Effector memory CD8-positive, alpha-beta T cell (primary cell): ENCODE results near the gene STIM2.

Experiments
- ATAC-seq: fragments of 150-1000 bp; cut with Tn5 transposase; replicated peaks from 2 replicates; pipeline ENCODE4 v1.10.0; 2021; ENCODE audit warnings: mild to moderate bottlenecking, moderate library complexity
- DNase-seq, 3 experiments: peaks; one replicate each; pipeline ENCODE4 v3.0.0; 2021
- H3K27ac Mint-ChIP-seq, 2 donors: one replicate each; pipeline ENCODE4 v1.8.0; 2022; ENCODE audit warnings: mild to moderate bottlenecking in 2 of 2, mixed read lengths in 2 of 2, moderate library complexity in 2 of 2
- H3K27me3 Mint-ChIP-seq, 2 donors: one replicate each; pipeline ENCODE4 v1.8.0; 2022; ENCODE audit warnings: mixed read lengths in 2 of 2
- H3K36me3 Mint-ChIP-seq: one replicate; pipeline ENCODE4 v1.8.0; 2022; ENCODE audit warnings: mild to moderate bottlenecking, moderate library complexity, mixed read lengths; ENCODE audit not compliant: insufficient read depth
- H3K4me1 Mint-ChIP-seq, 2 donors: one replicate each; pipeline ENCODE4 v1.8.0; 2022; ENCODE audit warnings: low read depth in 2 of 2, mixed read lengths in 2 of 2
- H3K4me3 Mint-ChIP-seq, 2 donors: one replicate each; pipeline ENCODE4 v1.8.0; 2022; ENCODE audit warnings: mild to moderate bottlenecking in 2 of 2, mixed read lengths in 2 of 2, moderate library complexity in 2 of 2
- H3K9me3 Mint-ChIP-seq, 2 donors: one replicate each; pipeline ENCODE4 v1.8.0; 2022; ENCODE audit warnings: mixed read lengths in 2 of 2

The STIM2 gene

DNA sequence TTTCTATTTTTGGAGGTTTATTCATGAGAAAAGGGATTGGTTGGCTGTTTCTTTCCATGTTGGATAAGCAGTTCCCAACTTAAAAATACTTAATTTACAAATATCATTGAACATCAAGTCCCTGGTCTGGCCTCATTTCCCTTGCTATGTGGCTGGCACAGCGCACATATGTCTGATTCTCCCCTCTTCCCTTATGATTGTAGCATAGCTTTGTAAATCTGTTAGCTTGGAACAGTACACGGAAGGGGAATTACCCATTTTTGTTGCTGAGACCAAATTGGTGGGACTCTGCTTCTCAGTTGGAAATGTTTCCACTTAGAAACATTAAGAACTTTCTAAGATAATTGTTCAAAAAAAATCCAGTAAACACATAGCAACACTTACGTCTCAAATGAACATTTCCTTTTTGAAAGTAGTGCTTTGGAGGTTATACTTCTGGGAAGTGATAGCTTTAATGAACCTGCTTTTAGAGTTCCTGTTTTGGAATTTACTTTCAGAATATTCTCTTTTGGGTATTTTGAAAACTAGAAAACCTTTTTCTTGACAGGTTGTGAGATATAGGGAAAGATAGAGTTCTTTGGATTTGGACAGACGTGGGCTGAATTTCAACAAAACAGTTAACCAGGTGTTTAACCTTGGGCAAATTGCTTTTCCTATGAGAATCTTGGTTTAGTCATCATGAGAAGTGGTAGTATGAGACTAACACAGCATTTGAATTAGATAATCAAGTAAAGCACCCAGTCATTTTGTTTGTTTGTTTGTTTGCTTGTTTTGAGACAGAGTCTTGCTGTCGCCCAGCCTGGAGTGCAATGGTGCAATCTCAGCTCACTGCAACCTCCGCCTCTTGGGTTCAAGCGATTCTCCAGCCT, 47.3 kb downstream of the STIM2 start:
- ATAC-seq (no peak), DNase-seq (no peak)
- H3K4me1 Mint-ChIP-seq = peaks cover 33 to 45% of the 10 kb centered on the region in 2 donors
- H3K27ac Mint-ChIP-seq = peak overlapping the region in 1 of 2 donors; percentile 52
- H3K4me3 Mint-ChIP-seq = no peak overlapping the region
- H3K9me3 Mint-ChIP-seq = no peaks in the 10 kb centered on the region
- H3K36me3 Mint-ChIP-seq = peaks cover 6% of the 10 kb centered on the region
- H3K27me3 Mint-ChIP-seq = no peaks in the 10 kb centered on the region

DNA sequence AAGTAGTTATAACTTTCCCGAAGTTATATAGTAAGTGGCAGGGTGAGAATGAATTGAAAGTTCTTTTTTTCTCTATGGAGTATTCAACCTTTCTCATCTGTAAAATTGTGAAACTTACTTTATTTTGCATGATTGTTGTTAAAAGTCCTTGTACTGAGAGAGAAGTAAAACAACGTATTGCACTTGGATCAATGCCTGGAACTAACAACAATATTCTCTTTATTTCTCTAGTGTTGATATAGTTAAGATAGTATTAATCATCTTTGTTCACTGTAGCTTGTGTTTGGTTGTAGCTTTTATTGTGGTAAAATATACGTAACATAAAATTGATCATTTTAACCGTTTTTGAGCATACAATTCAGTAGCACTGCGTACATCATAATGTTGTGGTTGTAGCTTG, 48.7 kb downstream of the STIM2 start:
- DNase-seq (no peak), ATAC-seq (no peak)
- Mint-ChIP-seq H3K4me1 (peaks cover 33 to 45% of the 10 kb centered on the region in 2 donors), H3K4me3 (no peak overlapping the region), H3K27ac (no peak overlapping the region), H3K27me3 (no peaks in the 10 kb centered on the region), H3K36me3 (peaks cover 5% of the 10 kb centered on the region), H3K9me3 (no peaks in the 10 kb centered on the region)

GRCh38 chr4:26911254-26911653, 50.6 kb downstream of the STIM2 start:
- DNase-seq = no peak
- peaks cover 4% of the 10 kb centered on the region for H3K36me3 Mint-ChIP-seq
- H3K4me3 Mint-ChIP-seq = no peak overlapping the region
- peak overlapping the region in 1 of 2 donors; percentile 96 for H3K27ac Mint-ChIP-seq
- no peaks in the 10 kb centered on the region for H3K27me3 Mint-ChIP-seq
- no peaks in the 10 kb centered on the region for H3K9me3 Mint-ChIP-seq
- peaks cover 33 to 49% of the 10 kb centered on the region in 2 donors for H3K4me1 Mint-ChIP-seq
- no peak for ATAC-seq

GRCh38 chr4:26912069-26912468, 51.4 kb downstream of the STIM2 start:
- H3K27ac Mint-ChIP-seq = peak overlapping the region; percentile 93 to 96
- no peaks in the 10 kb centered on the region for H3K9me3 Mint-ChIP-seq
- H3K4me1 Mint-ChIP-seq = peaks cover 39 to 57% of the 10 kb centered on the region in 2 donors
- DNase-seq (no peak), ATAC-seq (no peak)
- H3K4me3 Mint-ChIP-seq = peak overlapping the region in 1 of 2 donors; percentile 69
- H3K27me3 Mint-ChIP-seq = no peaks in the 10 kb centered on the region
- H3K36me3 Mint-ChIP-seq = peaks cover 4% of the 10 kb centered on the region

GRCh38 chr4:26912810-26913209, 52.2 kb downstream of the STIM2 start:
- peak overlapping the region; percentile 93 to 96 for H3K27ac Mint-ChIP-seq
- ATAC-seq (peak; percentile 84), DNase-seq (peak; percentile 11 to 16 (median 12))
- H3K4me1 Mint-ChIP-seq = peaks cover 43 to 63% of the 10 kb centered on the region in 2 donors
- no peaks in the 10 kb centered on the region for H3K9me3 Mint-ChIP-seq
- peaks cover 4% of the 10 kb centered on the region for H3K36me3 Mint-ChIP-seq
- no peaks in the 10 kb centered on the region for H3K27me3 Mint-ChIP-seq
- peak overlapping the region; percentile 65 to 69 for H3K4me3 Mint-ChIP-seq

GRCh38 chr4:26916195-26916594, 55.6 kb downstream of the STIM2 start:
- Mint-ChIP-seq H3K27ac (peak overlapping the region; percentile 86 to 92), H3K27me3 (no peaks in the 10 kb centered on the region), H3K9me3 (no peaks in the 10 kb centered on the region), H3K4me1 (peaks cover 43 to 71% of the 10 kb centered on the region in 2 donors), H3K4me3 (peak overlapping the region in 1 of 2 donors; percentile 25), H3K36me3 (peaks cover 25% of the 10 kb centered on the region)
- ATAC-seq = peak; percentile 36
- no peak for DNase-seq

DNA sequence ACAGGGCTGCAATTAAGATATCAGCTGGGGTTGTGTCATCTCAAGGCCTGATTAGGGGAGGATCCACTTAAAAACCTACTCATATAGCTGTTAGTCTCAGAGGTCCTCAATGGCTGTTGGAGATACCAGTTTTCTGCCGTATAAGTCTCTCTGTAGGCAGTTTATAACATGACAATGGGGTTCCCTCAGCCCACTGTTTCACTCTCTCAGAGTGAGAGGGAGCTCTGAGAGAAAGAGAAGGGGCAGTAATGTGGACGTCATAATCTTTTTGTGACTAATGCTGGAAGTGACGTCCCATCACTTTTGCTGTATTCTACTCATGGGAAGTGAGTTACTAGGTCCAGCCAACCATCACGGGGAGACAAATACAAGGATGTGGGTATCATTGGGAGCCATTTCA, 70.3 kb downstream of the STIM2 start:
- DNase-seq (no peak), ATAC-seq (no peak)
- peak overlapping the region; percentile 7 to 72 for H3K27ac Mint-ChIP-seq
- H3K27me3 Mint-ChIP-seq = no peaks in the 10 kb centered on the region
- no peaks in the 10 kb centered on the region for H3K36me3 Mint-ChIP-seq
- H3K4me1 Mint-ChIP-seq = peaks cover 19 to 33% of the 10 kb centered on the region in 2 donors
- no peaks in the 10 kb centered on the region for H3K9me3 Mint-ChIP-seq
- H3K4me3 Mint-ChIP-seq = no peak overlapping the region

DNA sequence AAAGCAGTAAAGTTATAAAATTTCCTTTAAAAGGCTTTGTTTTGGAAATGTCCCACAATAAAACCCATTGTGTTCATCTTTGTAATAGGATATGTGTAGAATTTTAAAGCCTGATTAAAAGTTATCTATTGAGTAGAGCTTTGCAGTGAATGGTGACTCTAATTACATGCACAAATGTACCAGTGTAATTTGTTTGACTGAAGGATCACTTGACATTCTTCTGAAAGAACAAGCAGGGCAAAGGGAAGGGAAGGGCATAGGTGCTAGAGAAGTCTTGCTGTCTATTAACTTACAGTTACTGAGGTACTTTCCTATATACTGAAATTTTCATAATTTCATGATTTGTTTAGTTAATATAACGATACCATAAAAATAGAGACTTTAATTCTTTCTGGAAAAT, 70.8 kb downstream of the STIM2 start:
- H3K27ac Mint-ChIP-seq = no peak overlapping the region
- H3K36me3 Mint-ChIP-seq = no peaks in the 10 kb centered on the region

GRCh38 chr4:26931966-26932365, 71.3 kb downstream of the STIM2 start:
- Mint-ChIP-seq H3K4me3 (no peak overlapping the region), H3K36me3 (no peaks in the 10 kb centered on the region), H3K4me1 (peaks cover 27 to 42% of the 10 kb centered on the region in 2 donors), H3K27me3 (no peaks in the 10 kb centered on the region), H3K27ac (no peak overlapping the region), H3K9me3 (no peaks in the 10 kb centered on the region)
- ATAC-seq (no peak), DNase-seq (no peak)

More for the DNA sequence above, 70.8 kb downstream of the STIM2 start:
- Mint-ChIP-seq H3K27me3 (no peaks in the 10 kb centered on the region), H3K4me1 (peaks cover 23 to 38% of the 10 kb centered on the region in 2 donors), H3K9me3 (no peaks in the 10 kb centered on the region), H3K4me3 (no peak overlapping the region)
- ATAC-seq (no peak), DNase-seq (no peak)

GRCh38 chr4:26935397-26935796, 74.8 kb downstream of the STIM2 start:
- no peak for DNase-seq
- Mint-ChIP-seq H3K27ac (peak overlapping the region; percentile 47 to 55), H3K27me3 (no peaks in the 10 kb centered on the region), H3K9me3 (no peaks in the 10 kb centered on the region), H3K4me3 (peak overlapping the region in 1 of 2 donors; percentile 32), H3K4me1 (peaks cover 33 to 56% of the 10 kb centered on the region in 2 donors), H3K36me3 (no peaks in the 10 kb centered on the region)
- ATAC-seq = no peak

- H3K4me3 Mint-ChIP-seq = peak overlapping the region in 1 of 2 donors; percentile 11
- peaks cover 33 to 63% of the 10 kb centered on the region in 2 donors for H3K4me1 Mint-ChIP-seq
- ATAC-seq (peak; percentile 80), DNase-seq (no peak)
- H3K9me3 Mint-ChIP-seq = no peaks in the 10 kb centered on the region
- H3K27me3 Mint-ChIP-seq = no peaks in the 10 kb centered on the region
- H3K27ac Mint-ChIP-seq = peak overlapping the region; percentile 47 to 55
- no peaks in the 10 kb centered on the region for H3K36me3 Mint-ChIP-seq
These were observed 75.8 kb downstream of the STIM2 start for GRCh38 chr4:26936284-26937065.

GRCh38 chr4:26937139-26937538, 76.5 kb downstream of the STIM2 start:
- Mint-ChIP-seq H3K27me3 (no peaks in the 10 kb centered on the region), H3K36me3 (no peaks in the 10 kb centered on the region), H3K27ac (peak overlapping the region; percentile 47 to 55), H3K4me1 (peaks cover 34 to 63% of the 10 kb centered on the region in 2 donors), H3K4me3 (no peak overlapping the region), H3K9me3 (no peaks in the 10 kb centered on the region)
- no peak for DNase-seq
- ATAC-seq = no peak

GRCh38 chr4:26937567-26937966, 76.9 kb downstream of the STIM2 start:
- Mint-ChIP-seq H3K9me3 (no peaks in the 10 kb centered on the region), H3K4me1 (peaks cover 37 to 67% of the 10 kb centered on the region in 2 donors)

More at GRCh38 chr4:26937567-26937966, 76.9 kb downstream of the STIM2 start:
- Mint-ChIP-seq H3K36me3 (no peaks in the 10 kb centered on the region), H3K27me3 (no peaks in the 10 kb centered on the region), H3K4me3 (no peak overlapping the region), H3K27ac (peak overlapping the region in 1 of 2 donors; percentile 55)
- DNase-seq (no peak), ATAC-seq (no peak)
